ENCODE data around the gene ITGAV.

The ITGAV gene

GRCh38 chr2:186688813-186689212 lies 99.0 kb downstream of the ITGAV start:
- no peak for DNase-seq

GRCh38 chr2:186690786-186691185 lies 100.9 kb downstream of the ITGAV start:
- peak; percentile 29 for DNase-seq

GRCh38 chr2:186691231-186691630 lies 101.4 kb downstream of the ITGAV start:
- DNase-seq: no peak

GRCh38 chr2:186691900-186692299 lies 102.0 kb downstream of the ITGAV start:
- DNase-seq: no peak

GRCh38 chr2:186693446-186693832 lies 103.6 kb downstream of the ITGAV start:
- DNase-seq: no peak

- DNase-seq: peak; percentile 76
These were observed 105.4 kb downstream of the ITGAV start for GRCh38 chr2:186695081-186695756.

- DNase-seq: no peak
These were observed 106.4 kb downstream of the ITGAV start for GRCh38 chr2:186696290-186696689.

- no peak for DNase-seq
These were observed 106.9 kb downstream of the ITGAV start for GRCh38 chr2:186696804-186697203.

- DNase-seq: peak; percentile 50
These were observed 107.7 kb downstream of the ITGAV start for GRCh38 chr2:186697536-186697935.

GRCh38 chr2:186699742-186700141 lies 109.9 kb downstream of the ITGAV start:
- DNase-seq: no peak

- no peak for DNase-seq
These were observed 112.2 kb downstream of the ITGAV start for GRCh38 chr2:186702006-186702405.

GRCh38 chr2:186702501-186702900 lies 112.6 kb downstream of the ITGAV start:
- no peak for DNase-seq

GRCh38 chr2:186704897-186705296 lies 115.0 kb downstream of the ITGAV start:
- no peak for DNase-seq

GRCh38 chr2:186709529-186710450 lies 119.9 kb downstream of the ITGAV start:
- DNase-seq: no peak

GRCh38 chr2:186713691-186714090 lies 123.8 kb downstream of the ITGAV start:
- DNase-seq: no peak

- DNase-seq: no peak
These were observed 124.8 kb downstream of the ITGAV start for GRCh38 chr2:186714611-186715010.

- DNase-seq: no peak
These were observed 126.1 kb downstream of the ITGAV start for GRCh38 chr2:186716004-186716403.

- DNase-seq: peak; percentile 8
These were observed 127.0 kb downstream of the ITGAV start for GRCh38 chr2:186716899-186717298.

- DNase-seq: peak; percentile 31
These were observed 127.6 kb downstream of the ITGAV start for GRCh38 chr2:186717320-186718007.

- no peak for DNase-seq
These were observed 128.3 kb downstream of the ITGAV start for GRCh38 chr2:186718122-186718521.

GRCh38 chr2:186718903-186719302 lies 129.0 kb downstream of the ITGAV start:
- no peak for DNase-seq

- no peak for DNase-seq
These were observed 132.1 kb downstream of the ITGAV start for GRCh38 chr2:186721956-186722355.

- DNase-seq: peak; percentile 40
These were observed 134.9 kb downstream of the ITGAV start for GRCh38 chr2:186724736-186725135.

GRCh38 chr2:186725783-186726182 lies 135.9 kb downstream of the ITGAV start:
- DNase-seq: no peak
